Glutamatergic neuron (in vitro differentiated cells): ENCODE data around the gene HDAC9. TPM values are rescaled to one million over a fixed set of nuclear protein-coding genes. Genes with fewer than 3 reads are reported as not detected.

Experiments
- DNase-seq: peaks from one replicate; pipeline ENCODE4 v3.0.0; 2022
- H3K27ac Mint-ChIP-seq: one replicate; pipeline ENCODE4 v1.8.0; 2020; ENCODE audit warnings: mild to moderate bottlenecking, mixed read lengths, inconsistent platforms; ENCODE audit not compliant: unreplicated experiment
- H3K27me3 Mint-ChIP-seq: one replicate; pipeline ENCODE4 v1.8.0; 2020; ENCODE audit warnings: mild to moderate bottlenecking, moderate library complexity, mixed read lengths, inconsistent platforms; ENCODE audit not compliant: unreplicated experiment
- H3K36me3 Mint-ChIP-seq: one replicate; pipeline ENCODE4 v1.8.0; 2020; ENCODE audit warnings: mild to moderate bottlenecking, mixed read lengths, inconsistent platforms; ENCODE audit not compliant: unreplicated experiment
- H3K4me1 Mint-ChIP-seq: one replicate; pipeline ENCODE4 v1.8.0; 2020; ENCODE audit warnings: mild to moderate bottlenecking, low read depth, mixed read lengths, inconsistent platforms; ENCODE audit not compliant: unreplicated experiment
- H3K4me3 Mint-ChIP-seq: one replicate; pipeline ENCODE4 v1.8.0; 2020; ENCODE audit warnings: mild to moderate bottlenecking, mixed read lengths, inconsistent platforms; ENCODE audit not compliant: unreplicated experiment
- H3K9me3 Mint-ChIP-seq: one replicate; pipeline ENCODE4 v1.8.0; 2020; ENCODE audit warnings: mild to moderate bottlenecking, moderate library complexity, mixed read lengths, inconsistent platforms; ENCODE audit not compliant: unreplicated experiment
- total RNA-seq: library from RNA; stranded (reverse); fragmentation: NEBNext Ultra II Directional; extraction: Animal tissue kit (Norgen Biotek cat#: 25700); gene quantifications from one replicate; pipeline ENCODE4 v1.2.1, GENCODE V29; 2021; ENCODE audit not compliant: unreplicated experiment
- TF ChIP-seq, protein P1 (sequence below): fragments of 200-600 bp; sonication (generic); IDR thresholded peaks from one replicate; pipeline ENCODE4 v1.5.0; 2021; ENCODE audit not compliant: partially characterized antibody, unreplicated experiment

The HDAC9 gene
- total RNA-seq, 1 donor from 2014 or later: 94.8 TPM

DNA sequence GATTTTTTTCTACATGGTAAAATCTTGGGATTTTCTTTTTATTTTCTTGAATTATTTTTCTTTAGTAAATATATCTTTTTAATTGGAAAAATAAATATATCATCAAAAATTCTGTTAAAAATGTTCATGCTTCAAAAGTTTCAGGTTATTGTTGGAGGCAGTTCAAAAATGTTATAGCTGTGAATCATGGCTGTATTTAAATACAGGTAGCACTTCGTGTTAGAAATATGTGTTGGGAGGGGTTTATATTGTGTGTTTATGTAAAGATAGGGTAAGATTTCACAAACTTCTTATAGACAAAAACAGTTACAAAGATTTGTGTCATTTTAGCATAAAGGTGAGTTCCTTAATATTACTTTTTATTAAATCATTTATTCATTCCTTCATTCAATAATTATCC lies 60.4 kb downstream of the HDAC9 start:
- no peaks in the 10 kb centered on the region for H3K9me3 Mint-ChIP-seq
- no peak for DNase-seq
- TF ChIP-seq, protein P1, sequence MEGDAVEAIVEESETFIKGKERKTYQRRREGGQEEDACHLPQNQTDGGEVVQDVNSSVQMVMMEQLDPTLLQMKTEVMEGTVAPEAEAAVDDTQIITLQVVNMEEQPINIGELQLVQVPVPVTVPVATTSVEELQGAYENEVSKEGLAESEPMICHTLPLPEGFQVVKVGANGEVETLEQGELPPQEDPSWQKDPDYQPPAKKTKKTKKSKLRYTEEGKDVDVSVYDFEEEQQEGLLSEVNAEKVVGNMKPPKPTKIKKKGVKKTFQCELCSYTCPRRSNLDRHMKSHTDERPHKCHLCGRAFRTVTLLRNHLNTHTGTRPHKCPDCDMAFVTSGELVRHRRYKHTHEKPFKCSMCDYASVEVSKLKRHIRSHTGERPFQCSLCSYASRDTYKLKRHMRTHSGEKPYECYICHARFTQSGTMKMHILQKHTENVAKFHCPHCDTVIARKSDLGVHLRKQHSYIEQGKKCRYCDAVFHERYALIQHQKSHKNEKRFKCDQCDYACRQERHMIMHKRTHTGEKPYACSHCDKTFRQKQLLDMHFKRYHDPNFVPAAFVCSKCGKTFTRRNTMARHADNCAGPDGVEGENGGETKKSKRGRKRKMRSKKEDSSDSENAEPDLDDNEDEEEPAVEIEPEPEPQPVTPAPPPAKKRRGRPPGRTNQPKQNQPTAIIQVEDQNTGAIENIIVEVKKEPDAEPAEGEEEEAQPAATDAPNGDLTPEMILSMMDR: no peak
- no peak overlapping the region for H3K4me3 Mint-ChIP-seq
- peaks cover 2% of the 10 kb centered on the region for H3K27me3 Mint-ChIP-seq
- H3K27ac Mint-ChIP-seq: no peak overlapping the region
- H3K4me1 Mint-ChIP-seq: peaks cover 28% of the 10 kb centered on the region
- no peaks in the 10 kb centered on the region for H3K36me3 Mint-ChIP-seq

DNA sequence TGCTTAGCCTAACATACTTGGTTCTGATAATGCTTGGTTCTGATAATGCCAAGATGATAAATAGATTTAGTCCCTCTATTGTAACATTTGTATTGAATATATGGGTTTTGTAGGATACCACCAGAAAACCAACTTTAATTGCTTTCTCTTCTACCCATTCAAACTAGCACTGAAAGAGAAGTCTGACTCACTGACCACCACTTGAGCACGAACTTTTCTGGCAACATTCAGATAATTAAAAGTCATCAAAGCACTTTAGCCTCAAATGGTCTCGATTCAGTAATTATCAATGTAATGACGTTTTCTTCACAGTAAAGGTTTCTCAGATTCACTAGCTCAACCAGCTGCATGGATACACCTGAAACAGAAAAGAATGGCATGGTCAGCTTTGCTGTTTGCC lies 63.0 kb downstream of the HDAC9 start:
- Mint-ChIP-seq H3K4me1 (peaks cover 21% of the 10 kb centered on the region), H3K9me3 (no peaks in the 10 kb centered on the region), H3K4me3 (no peak overlapping the region), H3K36me3 (no peaks in the 10 kb centered on the region), H3K27me3 (peaks cover 2% of the 10 kb centered on the region), H3K27ac (no peak overlapping the region)
- TF ChIP-seq, protein P1: no peak
- no peak for DNase-seq

DNA sequence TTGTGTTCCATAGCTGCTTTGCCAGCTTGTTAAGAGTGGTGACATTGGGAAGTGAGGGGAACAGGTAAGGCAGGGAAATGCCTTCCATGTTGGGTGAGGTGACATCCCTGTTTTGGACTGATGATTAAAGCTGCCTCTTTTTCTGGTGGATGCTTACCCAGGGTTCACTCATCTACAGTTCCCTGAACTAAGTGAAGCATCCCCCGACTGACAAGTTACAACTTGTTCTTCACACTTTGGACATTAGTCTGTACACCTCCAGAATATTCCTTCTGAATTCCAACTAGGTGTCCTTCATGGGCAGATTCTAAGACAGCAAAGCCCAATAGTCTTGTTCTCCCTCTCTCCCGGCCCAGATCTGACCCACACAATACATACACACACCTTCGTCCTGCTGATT lies 63.4 kb downstream of the HDAC9 start:
- no peaks in the 10 kb centered on the region for H3K27me3 Mint-ChIP-seq
- DNase-seq: no peak
- H3K36me3 Mint-ChIP-seq: no peaks in the 10 kb centered on the region
- no peak overlapping the region for H3K4me3 Mint-ChIP-seq
- H3K27ac Mint-ChIP-seq: no peak overlapping the region
- TF ChIP-seq, protein P1: no peak
- H3K9me3 Mint-ChIP-seq: no peaks in the 10 kb centered on the region
- peaks cover 17% of the 10 kb centered on the region for H3K4me1 Mint-ChIP-seq

DNA sequence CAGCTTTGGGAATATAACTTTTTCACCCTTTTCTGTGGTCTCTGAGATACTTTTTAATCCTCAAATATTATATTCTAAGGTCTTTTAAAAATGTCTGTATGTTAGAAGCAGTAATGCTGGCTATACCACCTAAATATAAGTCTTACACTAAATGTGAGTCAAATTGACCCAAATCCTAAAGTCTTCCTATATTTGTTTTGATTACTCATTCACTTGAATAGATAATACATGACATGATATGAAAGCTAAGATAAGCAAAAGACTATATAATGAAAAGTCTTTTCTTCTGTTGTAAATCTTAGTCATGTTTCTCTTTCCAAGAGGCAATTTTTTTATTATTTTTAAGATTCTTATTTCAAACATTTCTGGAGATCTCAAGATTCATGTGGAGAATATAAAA lies 64.2 kb downstream of the HDAC9 start:
- Mint-ChIP-seq H3K4me3 (no peak overlapping the region), H3K27ac (no peak overlapping the region), H3K9me3 (no peaks in the 10 kb centered on the region), H3K27me3 (no peaks in the 10 kb centered on the region), H3K36me3 (no peaks in the 10 kb centered on the region), H3K4me1 (peaks cover 13% of the 10 kb centered on the region)
- DNase-seq: no peak
- TF ChIP-seq, protein P1: no peak

DNA sequence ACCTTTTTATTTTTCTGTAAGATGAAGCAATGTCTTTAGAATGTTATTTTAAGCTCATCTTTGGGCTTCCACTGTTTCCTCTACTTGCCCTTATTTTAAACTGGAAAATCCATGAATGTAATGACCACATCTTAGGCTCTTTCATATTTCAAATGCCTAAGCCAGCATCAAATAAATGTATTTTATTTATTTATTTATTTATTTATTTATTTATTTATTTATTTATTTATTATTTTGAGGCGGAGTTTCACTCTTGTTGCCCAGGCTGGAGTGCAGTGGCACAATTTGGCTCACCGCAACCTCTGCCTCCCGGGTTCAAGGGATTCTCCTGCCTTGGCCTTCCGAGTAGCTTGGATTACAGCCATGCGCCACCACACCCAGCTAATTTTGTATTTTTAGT lies 69.2 kb downstream of the HDAC9 start:
- Mint-ChIP-seq H3K27ac (peak overlapping the region; percentile 93), H3K9me3 (no peaks in the 10 kb centered on the region), H3K36me3 (no peaks in the 10 kb centered on the region), H3K4me3 (no peak overlapping the region), H3K4me1 (peaks cover 25% of the 10 kb centered on the region), H3K27me3 (no peaks in the 10 kb centered on the region)
- DNase-seq: no peak
- TF ChIP-seq, protein P1: no peak
